ENCODE results near the gene CXCL13.
"Not testable (repeated sequence)": the region's sequence is repeated elsewhere in the genome, so short reads cannot be mapped to it uniquely, and the experiment has no call there.

CXCL13 gene

GRCh38 chr4:77660318-77660717 lies 54.7 kb downstream of the CXCL13 start:
- H3K36me3 Mint-ChIP-seq, H3K9me3 Mint-ChIP-seq, H3K27ac Mint-ChIP-seq, CTCF ChIA-PET, H3K4me1 Mint-ChIP-seq, H3K4me3 Mint-ChIP-seq, DNase-seq, H3K27me3 Mint-ChIP-seq: not testable (repeated sequence)

Data from activated naive CD4-positive, alpha-beta T cell treated with anti-CD3 and anti-CD28 coated beads, Interleukin-2, amount 10 ng/mL, durations not matched to agents 7 days and 5 days (primary cell).